Measurements from ENCODE around the gene SPINDOC. TPM values are rescaled to one million over a fixed set of nuclear protein-coding genes. Genes with fewer than 3 reads are reported as not detected.

Gene SPINDOC
- total RNA-seq, 1 experiment from 2014 or later = 50.9 TPM

DNA sequence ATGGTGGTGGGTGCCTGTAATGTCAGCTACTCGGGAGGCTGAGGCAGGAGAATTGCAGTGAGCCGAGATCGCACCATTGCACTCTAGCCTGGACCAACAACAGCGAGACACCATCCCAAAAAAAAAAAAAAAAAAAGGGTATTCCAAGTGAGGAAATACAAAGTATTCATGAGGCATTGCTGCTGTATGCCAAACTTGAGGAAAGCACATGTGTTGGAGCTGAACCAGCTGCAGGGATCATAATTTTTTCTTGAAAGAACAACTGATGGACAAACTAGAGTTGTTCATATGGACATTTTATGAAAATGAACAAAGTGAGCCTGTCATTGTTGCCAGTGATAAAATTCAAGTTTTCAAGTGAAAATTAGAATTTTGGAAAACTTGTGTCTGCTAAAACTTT lies 41.4 kb downstream of the SPINDOC start:
- Histone ChIP-seq H3K4me2 (ENCODE audit: low read length) (no peak overlapping the region), H3K9ac (ENCODE audit: low read length) (no peak overlapping the region), H3K9me3 (ENCODE audit: control insufficient read depth in 1 of 2, insufficient read depth in 1 of 2, low read depth in 1 of 2, low read length in 2 of 2) (no peaks in the 10 kb centered on the region), H3K27ac (ENCODE audit: low read depth, low read length) (no peak overlapping the region), H3K79me2 (ENCODE audit: insufficient read depth, low read length) (peaks cover 93% of the 10 kb centered on the region), H3K4me3 (replicated peaks in 1 of 2; ENCODE audit: low read depth in 1 of 2, low read length in 2 of 2) (no peak overlapping the region), H3K9me2 (ENCODE audit: insufficient read depth) (no peaks in the 10 kb centered on the region), H4K20me1 (ENCODE audit: insufficient read depth) (peaks cover 9% of the 10 kb centered on the region; the same call in 1 of the 2 replicates), H3K36me3 (ENCODE audit: control insufficient read depth in 1 of 2, insufficient read depth in 2 of 2, low read length in 2 of 2) (no peaks in the 10 kb centered on the region), H3K27me3 (ENCODE audit: insufficient read depth, low read length) (no peaks in the 10 kb centered on the region), H2AFZ (ENCODE audit: low read depth, low read length, poor library complexity, severe bottlenecking) (no peak overlapping the region), H3K4me1 (ENCODE audit: control insufficient read depth in 1 of 2, insufficient read depth in 2 of 2, low read length in 2 of 2) (no peaks in the 10 kb centered on the region; a peak in 1 of 4 replicates)
- no peak for ATAC-seq
- DNase-seq (ENCODE audit: low read depth, low spot score) = no peak
- no peak for TF ChIP-seq POLR2A (IDR thresholded peaks at IDR 0.05; ENCODE audit: borderline replicate concordance, extremely low read depth, insufficient read depth, insufficient read length)
- TF ChIP-seq EZH2 (IDR thresholded peaks at IDR 0.05) = no peak
- TF ChIP-seq JUND (IDR thresholded peaks at IDR 0.05) = no peak
- TF ChIP-seq, protein P1, sequence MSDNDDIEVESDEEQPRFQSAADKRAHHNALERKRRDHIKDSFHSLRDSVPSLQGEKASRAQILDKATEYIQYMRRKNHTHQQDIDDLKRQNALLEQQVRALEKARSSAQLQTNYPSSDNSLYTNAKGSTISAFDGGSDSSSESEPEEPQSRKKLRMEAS (IDR thresholded peaks at IDR 0.05) = no peak
- no peak for TF ChIP-seq CEBPB (IDR thresholded peaks at IDR 0.05; ENCODE audit: low read depth)
- no peak for TF ChIP-seq ELF1 (IDR thresholded peaks at IDR 0.05; ENCODE audit: borderline replicate concordance, low read depth)
- TF ChIP-seq EGR1 (IDR thresholded peaks at IDR 0.05; ENCODE audit: low read depth) = no peak
- TF ChIP-seq, protein P2, sequence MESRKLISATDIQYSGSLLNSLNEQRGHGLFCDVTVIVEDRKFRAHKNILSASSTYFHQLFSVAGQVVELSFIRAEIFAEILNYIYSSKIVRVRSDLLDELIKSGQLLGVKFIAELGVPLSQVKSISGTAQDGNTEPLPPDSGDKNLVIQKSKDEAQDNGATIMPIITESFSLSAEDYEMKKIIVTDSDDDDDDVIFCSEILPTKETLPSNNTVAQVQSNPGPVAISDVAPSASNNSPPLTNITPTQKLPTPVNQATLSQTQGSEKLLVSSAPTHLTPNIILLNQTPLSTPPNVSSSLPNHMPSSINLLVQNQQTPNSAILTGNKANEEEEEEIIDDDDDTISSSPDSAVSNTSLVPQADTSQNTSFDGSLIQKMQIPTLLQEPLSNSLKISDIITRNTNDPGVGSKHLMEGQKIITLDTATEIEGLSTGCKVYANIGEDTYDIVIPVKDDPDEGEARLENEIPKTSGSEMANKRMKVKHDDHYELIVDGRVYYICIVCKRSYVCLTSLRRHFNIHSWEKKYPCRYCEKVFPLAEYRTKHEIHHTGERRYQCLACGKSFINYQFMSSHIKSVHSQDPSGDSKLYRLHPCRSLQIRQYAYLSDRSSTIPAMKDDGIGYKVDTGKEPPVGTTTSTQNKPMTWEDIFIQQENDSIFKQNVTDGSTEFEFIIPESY (IDR thresholded peaks at IDR 0.05; ENCODE audit: extremely low read depth, insufficient replicate concordance, low read length) = no peak
- no peak for TF ChIP-seq RAD21 (IDR thresholded peaks at IDR 0.05; ENCODE audit: low read depth)
- CTCF ChIA-PET = no interaction called here
- RAD21 ChIA-PET (ENCODE audit: low non-redundant PET in 1 of 2, low total read pairs in 2 of 2, uncharacterized antibody in 2 of 2, unreplicated experiment in 2 of 2) = no interaction called here
- intact Hi-C loops (cut with micrococcal nuclease) = no loop called here
- POLR2A ChIA-PET = no interaction called here
- BruUV-seq (replicated peaks) = no TSS peak

- BruUV-seq (replicated peaks) = no TSS peak
- H3K27me3 ChIP-seq (ENCODE audit: insufficient read depth, low read length) = no peaks in the 10 kb centered on the region
- H4K20me1 ChIP-seq (ENCODE audit: insufficient read depth) = peaks cover 9% of the 10 kb centered on the region; the same call in 1 of the 2 replicates
- ChIA-PET POLR2A (no interaction called here), CTCF (interaction anchor here (0.6 kb wide), 1 partner anchor 1626 kb away, joined by 3 read pairs; no protein-coding TSS in a partner anchor), RAD21 (ENCODE audit: low non-redundant PET in 1 of 2, low total read pairs in 2 of 2, uncharacterized antibody in 2 of 2, unreplicated experiment in 2 of 2) (no interaction called here)
- ATAC-seq (no peak), DNase-seq (ENCODE audit: low read depth, low spot score) (no peak)
- no peak overlapping the region for H3K9ac ChIP-seq (ENCODE audit: low read length)
- no peak overlapping the region for H3K4me3 ChIP-seq (replicated peaks in 1 of 2; ENCODE audit: low read depth in 1 of 2, low read length in 2 of 2)
- no peaks in the 10 kb centered on the region for H3K9me2 ChIP-seq (ENCODE audit: insufficient read depth)
- H3K9me3 ChIP-seq (ENCODE audit: control insufficient read depth in 1 of 2, insufficient read depth in 1 of 2, low read depth in 1 of 2, low read length in 2 of 2) = no peaks in the 10 kb centered on the region
- no peaks in the 10 kb centered on the region; a peak in 1 of 4 replicates for H3K4me1 ChIP-seq (ENCODE audit: control insufficient read depth in 1 of 2, insufficient read depth in 2 of 2, low read length in 2 of 2)
- no peak overlapping the region for H3K27ac ChIP-seq (ENCODE audit: low read depth, low read length)
- no peak overlapping the region for H2AFZ ChIP-seq (ENCODE audit: low read depth, low read length, poor library complexity, severe bottlenecking)
- no peak overlapping the region for H3K4me2 ChIP-seq (ENCODE audit: low read length)
- H3K36me3 ChIP-seq (ENCODE audit: control insufficient read depth in 1 of 2, insufficient read depth in 2 of 2, low read length in 2 of 2) = no peaks in the 10 kb centered on the region
- intact Hi-C loops (cut with micrococcal nuclease) = no loop called here
- peaks cover 91% of the 10 kb centered on the region for H3K79me2 ChIP-seq (ENCODE audit: insufficient read depth, low read length)
- TF ChIP-seq CEBPB (IDR thresholded peaks at IDR 0.05; ENCODE audit: low read depth) (no peak), SIN3A (IDR thresholded peaks at IDR 0.05; ENCODE audit: low read depth) (no peak), TCF7L2 (IDR thresholded peaks at IDR 0.05; ENCODE audit: borderline replicate concordance, extremely low read depth, insufficient read depth, insufficient read length) (no peak), POLR2A (IDR thresholded peaks at IDR 0.05; ENCODE audit: borderline replicate concordance, extremely low read depth, insufficient read depth, insufficient read length) (no peak), EGR1 (IDR thresholded peaks at IDR 0.05; ENCODE audit: low read depth) (no peak), POLR2AphosphoS5 (IDR thresholded peaks at IDR 0.05; ENCODE audit: low read depth, low read length) (no peak), CTCF (IDR thresholded peaks at IDR 0.05 in 2 of 3, conservative IDR thresholded peaks at IDR 0.05 in 1 of 3; ENCODE audit: borderline replicate concordance in 1 of 3, insufficient read depth in 1 of 3, low read depth in 2 of 3, low read length in 2 of 3) (no peak), RAD21 (IDR thresholded peaks at IDR 0.05; ENCODE audit: low read depth) (no peak)
- TF ChIP-seq, protein P1 (IDR thresholded peaks at IDR 0.05) = no peak
These were observed 42.7 kb downstream of the SPINDOC start for GRCh38 chr11:63855975-63856374.
